K562 (cell line): ENCODE data around the gene OTULINL. TPM values are rescaled to one million over a fixed set of nuclear protein-coding genes. Genes with fewer than 3 reads are reported as not detected.

Source experiments
- ATAC-seq: fragments of 200-7000 bp; cut with Tn5 transposase; 3 replicates; pipeline ENCODE4 v1.9.1; 2020; ENCODE audit warnings: moderate library complexity
- BruUV-seq: library from RNA; stranded (reverse); fragments of 400-500 nt; replicated peaks from 2 replicates; lab custom pipeline; 2021; lab: Mats Ljungman, UMichigan
- CTCF ChIA-PET: fragments of 300-600 bp; formaldehyde crosslinking; extraction: SDS; loops from one replicate; lab custom pipeline; 2021; ENCODE audit warnings: low intra/inter-chr PET ratio; lab: Yijun Ruan, JAX
- POLR2A ChIA-PET: fragments of 300-600, 350-650 bp; sonication (Branson Sonifier 250); formaldehyde crosslinking; extraction: SDS; loops from one replicate; lab custom pipeline; 2021; ENCODE audit warnings: antibody characterized with exemption, inconsistent platforms; lab: Yijun Ruan, JAX
- DNase-seq, 4 experiments: peaks; one replicate each; pipeline versions ENCODE4 v3.0.0 to v3.0.0-alpha.2; 2011 to 2018; ENCODE audit warnings: low spot score in 3 of 4, mixed read lengths in 3 of 4; ENCODE audit errors: extremely low read depth in 1 of 4
- FAIRE-seq: peaks from 2 replicates; lab custom pipeline; 2011; peaks lifted over from hg19 to GRCh38; lab: Jason Lieb, UNC
- H2AFZ ChIP-seq: 2 replicates; pipeline ENCODE4 v1.6.0; 2011; ENCODE audit warnings: low read depth, low read length, control low read depth, inconsistent platforms
- H3K27ac ChIP-seq: fragments of 200-600 bp; 3 replicates; pipeline ENCODE4 v1.8.0; 2011; ENCODE audit warnings: low read depth, mild to moderate bottlenecking, control low read depth, inconsistent platforms, low read length, moderate library complexity, mixed read lengths; ENCODE audit errors: extremely low read depth
- H3K27me3 ChIP-seq, 2 experiments: fragments of 300-600 bp in 1 of 2; 2 replicates in 1 of 2; 3 replicates in 1 of 2; pipeline versions ENCODE4 v1.6.0 to v1.8.0; 2011; ENCODE audit warnings: inconsistent platforms in 2 of 2, low read length in 2 of 2, mild to moderate bottlenecking in 1 of 2, mixed read lengths in 1 of 2, moderate library complexity in 1 of 2; ENCODE audit not compliant: control insufficient read depth in 2 of 2, insufficient read depth in 2 of 2
- H3K36me3 ChIP-seq: fragments of 300-600 bp; 3 replicates; pipeline ENCODE4 v1.8.0; 2011; ENCODE audit warnings: mild to moderate bottlenecking, low read length, inconsistent platforms; ENCODE audit not compliant: control insufficient read depth, insufficient read depth
- H3K4me1 ChIP-seq, 2 experiments: fragments of 200-600 bp in 1 of 2; replicated peaks in 1 of 2; 2 replicates in 1 of 2; 3 replicates in 1 of 2; pipeline versions ENCODE4 v1.5.1 to v1.8.0; 2011; ENCODE audit warnings: inconsistent platforms in 2 of 2, low read length in 2 of 2, mild to moderate bottlenecking in 1 of 2, mixed read lengths in 1 of 2, moderate library complexity in 1 of 2; ENCODE audit not compliant: control insufficient read depth in 2 of 2, insufficient read depth in 2 of 2
- H3K4me2 ChIP-seq: 2 replicates; pipeline ENCODE4 v1.6.1; 2011; ENCODE audit warnings: low read length, control low read depth, inconsistent platforms, mixed read lengths; ENCODE audit not compliant: insufficient read depth
- H3K4me3 ChIP-seq: fragments of 200-600 bp; sonication (generic), shearing (Covaris generic); 2 replicates; pipeline ENCODE4 v1.5.1; 2016; ENCODE audit warnings: control low read depth, inconsistent platforms
- H3K79me2 ChIP-seq: fragments of 200-600 bp; 3 replicates; pipeline ENCODE4 v1.8.0; 2011; ENCODE audit warnings: low read length, inconsistent platforms; ENCODE audit not compliant: control insufficient read depth, insufficient read depth
- H3K9ac ChIP-seq, 2 experiments: 2 replicates each; pipeline versions ENCODE4 v1.6.0 to v1.6.1; 2011; ENCODE audit warnings: low read depth in 2 of 2, low read length in 2 of 2, control low read depth in 1 of 2, inconsistent platforms in 1 of 2, mild to moderate bottlenecking in 1 of 2, mixed read lengths in 1 of 2; ENCODE audit not compliant: insufficient read depth in 1 of 2
- H3K9me1 ChIP-seq: one replicate; pipeline ENCODE4 v1.6.0; 2011; ENCODE audit warnings: inconsistent platforms, mild to moderate bottlenecking, low read length, moderate library complexity; ENCODE audit not compliant: control insufficient read depth, insufficient read depth
- H3K9me3 ChIP-seq: replicated peaks from 2 replicates; pipeline ENCODE4 v1.5.1; 2011; ENCODE audit warnings: low read depth, low read length, inconsistent platforms; ENCODE audit not compliant: control insufficient read depth, insufficient read depth
- H4K20me1 ChIP-seq: replicated peaks from 2 replicates; pipeline ENCODE4 v1.6.1; 2011; ENCODE audit warnings: low read length, inconsistent platforms, mixed read lengths; ENCODE audit not compliant: control insufficient read depth, insufficient read depth
- ARNT ChIP-seq, 2 experiments: fragments of 450-650 bp; IDR thresholded peaks; 2 replicates each; pipeline ENCODE4 v1.6.1; 2016; ENCODE audit warnings: mild to moderate bottlenecking in 1 of 2
- BACH1 ChIP-seq: fragments of 200-800 bp; sonication (Bioruptor generic); IDR thresholded peaks from 2 replicates; pipeline ENCODE4 v1.6.1; 2016; ENCODE audit warnings: missing genetic modification characterization, missing compliant biosample characterization
- BRD4 ChIP-seq: fragments of 200-600 bp; sonication (generic); IDR thresholded peaks from 2 replicates; pipeline ENCODE4 v1.6.1; 2017; ENCODE audit warnings: inconsistent platforms
- CTBP1 ChIP-seq: fragments of 450-650 bp; IDR thresholded peaks from 2 replicates; pipeline ENCODE4 v1.6.1; 2016; ENCODE audit warnings: borderline replicate concordance
- HNRNPK ChIP-seq: fragments of 200-400 bp; formaldehyde crosslinking; IDR thresholded peaks from one replicate; pipeline ENCODE4 v1.6.1; 2018; ENCODE audit warnings: mild to moderate bottlenecking, low read depth, low read length; ENCODE audit not compliant: poor library complexity, severe bottlenecking
- KHSRP ChIP-seq: fragments of 450-650 bp; IDR thresholded peaks from 2 replicates; pipeline ENCODE4 v1.6.1; 2017
- NFIC ChIP-seq: fragments of 450-650 bp; IDR thresholded peaks from 2 replicates; pipeline ENCODE4 v1.6.1; 2017; ENCODE audit warnings: mild to moderate bottlenecking, inconsistent platforms
- NFYB ChIP-seq: IDR thresholded peaks from 2 replicates; pipeline ENCODE4 v1.6.1; 2011; ENCODE audit warnings: mild to moderate bottlenecking, moderate library complexity; ENCODE audit not compliant: insufficient read length; ENCODE audit errors: extremely low read depth
- NONO ChIP-seq, 2 experiments: fragments of 200-400 bp in 1 of 2; fragments of 450-650 bp in 1 of 2; formaldehyde crosslinking in 1 of 2; IDR thresholded peaks; 2 replicates each; pipeline ENCODE4 v1.6.1; 2017; ENCODE audit warnings: low read depth in 2 of 2, mild to moderate bottlenecking in 2 of 2, moderate library complexity in 2 of 2, low read length in 1 of 2
- XRCC5 ChIP-seq: fragments of 200-400 bp; formaldehyde crosslinking; IDR thresholded peaks from 2 replicates; pipeline ENCODE4 v1.6.1; 2017; ENCODE audit warnings: low read depth, mild to moderate bottlenecking, low read length
- WGBS: fragments of 100-300 bp; shearing (Covaris generic); methylation state at CpG from one replicate; pipeline ENCODE4 v1.1.6; 2016; ENCODE audit warnings: low coverage, mixed read lengths; ENCODE audit not compliant: insufficient coverage; ENCODE audit errors: missing lambda C conversion rate; 5-methylcytosine and 5-hydroxymethylcytosine counted together
- in situ Hi-C: fragments of 300-500 bp; cut with MboI; formaldehyde crosslinking; loops from 4 replicates; pipeline ENCODE4 v1.15.0; 2018; ENCODE audit warnings: inconsistent platforms, mixed read lengths
- intact Hi-C: fragments of 100-400 bp; cut with micrococcal nuclease; formaldehyde crosslinking; loops from 2 replicates; pipeline ENCODE4 v1.14.2; 2022
- polyA plus RNA-seq, 8 experiments: library from polyadenylated mRNA; depleted of rRNA in 4 of 8; stranded (reverse) in 5 of 8; unstranded in 3 of 8; fragments of >200 nt; fragmentation: Nextera tagmentation in 2 of 8; fragmentation: Illumina TruSeq in 1 of 8; extraction: Ambion mirVana in 2 of 8; extraction: Trizol in 1 of 8; gene quantifications; 2 replicates each; pipeline versions ENCODE4 v1.2.1 to v1.2.3, GENCODE V29; 2011 to 2014; ENCODE audit warnings: inconsistent platforms in 1 of 8, missing spikeins in 1 of 8
- total RNA-seq, 7 experiments: library from RNA; depleted of rRNA in 6 of 7; stranded (reverse); fragments of >200 nt in 6 of 7; fragmentation: Illumina TruSeq in 2 of 7; extraction: Trizol in 2 of 7; gene quantifications; 2 replicates each; pipeline versions ENCODE4 v1.2.1 to v1.2.3, GENCODE V29; 2011 to 2021; ENCODE audit warnings: low replicate concordance in 1 of 7
- TF ChIP-seq, protein P1 (sequence below): fragments of 450-650 bp; IDR thresholded peaks from one replicate; pipeline ENCODE4 v1.6.1; 2018; ENCODE audit warnings: mild to moderate bottlenecking, moderate library complexity; ENCODE audit not compliant: partially characterized antibody
- TF ChIP-seq, protein P2 (sequence below): fragments of 250-450 bp; sonication (Bioruptor Pico); IDR thresholded peaks from 2 replicates; pipeline ENCODE4 v1.4.0; 2020
- TF ChIP-seq, protein P3 (sequence below): conservative IDR thresholded peaks from 2 replicates; pipeline ENCODE4 v1.6.1; 2011; ENCODE audit warnings: low read depth, mild to moderate bottlenecking, low read length; ENCODE audit not compliant: control insufficient read depth
- TF ChIP-seq, protein P4 (sequence below), 2 experiments: IDR thresholded peaks in 1 of 2; conservative IDR thresholded peaks in 1 of 2; 2 replicates each; pipeline ENCODE4 v1.6.1; 2016; ENCODE audit warnings: low read depth in 2 of 2, mild to moderate bottlenecking in 1 of 2, missing compliant biosample characterization in 1 of 2, missing genetic modification characterization in 1 of 2, moderate library complexity in 1 of 2
- TF ChIP-seq, protein P5 (sequence below): IDR thresholded peaks from 3 replicates; pipeline ENCODE4 v1.6.1; 2011; ENCODE audit warnings: borderline replicate concordance, mild to moderate bottlenecking; ENCODE audit not compliant: insufficient read length, insufficient read depth

The OTULINL gene
- total and polyA plus RNA-seq, 9 of the 15 experiments (the other 6 are each of a cell fraction or from before 2014, with no cell fraction given): 0.13 to 0.18 TPM; not detected in 7

DNA sequence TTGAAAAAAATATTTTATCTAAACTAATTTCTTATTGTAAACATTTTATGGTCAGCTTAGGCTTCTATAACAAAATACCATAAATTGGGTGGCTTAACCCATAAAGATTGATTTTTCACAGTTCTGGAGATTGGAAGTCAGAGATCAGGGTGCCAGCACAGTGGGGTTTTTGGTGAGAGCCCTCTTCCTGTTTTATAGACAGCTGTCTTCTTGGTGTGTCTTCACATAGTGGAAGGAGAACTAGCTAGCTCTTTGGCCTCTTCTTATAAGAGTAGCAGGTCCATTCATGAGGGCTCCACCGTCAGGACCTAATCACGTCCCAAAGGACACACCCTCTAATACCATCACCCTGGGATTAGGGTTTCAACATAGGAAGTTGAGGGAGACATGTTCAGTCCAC lies 26.6 kb downstream of the OTULINL start:
- ATAC-seq (no peak), FAIRE-seq (no peak), DNase-seq (no peak)
- no peaks in the 10 kb centered on the region for H3K79me2 ChIP-seq
- CTCF ChIA-PET: no interaction called here
- H3K9me3 ChIP-seq: no peaks in the 10 kb centered on the region
- no peaks in the 10 kb centered on the region for H3K36me3 ChIP-seq
- H3K9me1 ChIP-seq: no peaks in the 10 kb centered on the region
- intact Hi-C loops: no loop called here
- H4K20me1 ChIP-seq: no peaks in the 10 kb centered on the region
- POLR2A ChIA-PET: no interaction called here
- WGBS: 0% methylated on average over 2 of the region's 2 CpGs
- H3K4me2 ChIP-seq: no peak overlapping the region
- no TSS peak for BruUV-seq
- H3K9ac ChIP-seq: no peak overlapping the region
- 0 out of 5 replicates have a peak, but pooled peaks cover 0 to 3% of the 10 kb centered on the region in 2 experiments for H3K4me1 ChIP-seq
- H3K27ac ChIP-seq: no peak overlapping the region
- H3K27me3 ChIP-seq: peaks cover 2 to 13% of the 10 kb centered on the region in 2 experiments
- no peak overlapping the region for H2AFZ ChIP-seq
- no peak overlapping the region for H3K4me3 ChIP-seq
- in situ Hi-C loops: no loop called here
- TF ChIP-seq NFIC (no peak), XRCC5 (no peak), HNRNPK (no peak), NONO (IDR thresholded peaks at IDR 0.05; ENCODE audit: low read depth in 2 of 2, low read length in 1 of 2) (no peak), CTBP1 (no peak), BACH1 (no peak), KHSRP (no peak), BRD4 (no peak), ARNT (IDR thresholded peaks at IDR 0.05) (no peak), NFYB (no peak)
- TF ChIP-seq, protein P1, sequence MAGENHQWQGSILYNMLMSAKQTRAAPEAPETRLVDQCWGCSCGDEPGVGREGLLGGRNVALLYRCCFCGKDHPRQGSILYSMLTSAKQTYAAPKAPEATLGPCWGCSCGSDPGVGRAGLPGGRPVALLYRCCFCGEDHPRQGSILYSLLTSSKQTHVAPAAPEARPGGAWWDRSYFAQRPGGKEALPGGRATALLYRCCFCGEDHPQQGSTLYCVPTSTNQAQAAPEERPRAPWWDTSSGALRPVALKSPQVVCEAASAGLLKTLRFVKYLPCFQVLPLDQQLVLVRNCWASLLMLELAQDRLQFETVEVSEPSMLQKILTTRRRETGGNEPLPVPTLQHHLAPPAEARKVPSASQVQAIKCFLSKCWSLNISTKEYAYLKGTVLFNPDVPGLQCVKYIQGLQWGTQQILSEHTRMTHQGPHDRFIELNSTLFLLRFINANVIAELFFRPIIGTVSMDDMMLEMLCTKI: no peak
- TF ChIP-seq, protein P2, sequence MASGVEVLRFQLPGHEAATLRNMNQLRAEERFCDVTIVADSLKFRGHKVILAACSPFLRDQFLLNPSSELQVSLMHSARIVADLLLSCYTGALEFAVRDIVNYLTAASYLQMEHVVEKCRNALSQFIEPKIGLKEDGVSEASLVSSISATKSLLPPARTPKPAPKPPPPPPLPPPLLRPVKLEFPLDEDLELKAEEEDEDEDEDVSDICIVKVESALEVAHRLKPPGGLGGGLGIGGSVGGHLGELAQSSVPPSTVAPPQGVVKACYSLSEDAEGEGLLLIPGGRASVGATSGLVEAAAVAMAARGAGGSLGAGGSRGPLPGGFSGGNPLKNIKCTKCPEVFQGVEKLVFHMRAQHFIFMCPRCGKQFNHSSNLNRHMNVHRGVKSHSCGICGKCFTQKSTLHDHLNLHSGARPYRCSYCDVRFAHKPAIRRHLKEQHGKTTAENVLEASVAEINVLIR (CRISPR knock-in tag): no peak
- TF ChIP-seq, protein P3, sequence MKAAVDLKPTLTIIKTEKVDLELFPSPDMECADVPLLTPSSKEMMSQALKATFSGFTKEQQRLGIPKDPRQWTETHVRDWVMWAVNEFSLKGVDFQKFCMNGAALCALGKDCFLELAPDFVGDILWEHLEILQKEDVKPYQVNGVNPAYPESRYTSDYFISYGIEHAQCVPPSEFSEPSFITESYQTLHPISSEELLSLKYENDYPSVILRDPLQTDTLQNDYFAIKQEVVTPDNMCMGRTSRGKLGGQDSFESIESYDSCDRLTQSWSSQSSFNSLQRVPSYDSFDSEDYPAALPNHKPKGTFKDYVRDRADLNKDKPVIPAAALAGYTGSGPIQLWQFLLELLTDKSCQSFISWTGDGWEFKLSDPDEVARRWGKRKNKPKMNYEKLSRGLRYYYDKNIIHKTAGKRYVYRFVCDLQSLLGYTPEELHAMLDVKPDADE: no peak
- TF ChIP-seq, protein P4, sequence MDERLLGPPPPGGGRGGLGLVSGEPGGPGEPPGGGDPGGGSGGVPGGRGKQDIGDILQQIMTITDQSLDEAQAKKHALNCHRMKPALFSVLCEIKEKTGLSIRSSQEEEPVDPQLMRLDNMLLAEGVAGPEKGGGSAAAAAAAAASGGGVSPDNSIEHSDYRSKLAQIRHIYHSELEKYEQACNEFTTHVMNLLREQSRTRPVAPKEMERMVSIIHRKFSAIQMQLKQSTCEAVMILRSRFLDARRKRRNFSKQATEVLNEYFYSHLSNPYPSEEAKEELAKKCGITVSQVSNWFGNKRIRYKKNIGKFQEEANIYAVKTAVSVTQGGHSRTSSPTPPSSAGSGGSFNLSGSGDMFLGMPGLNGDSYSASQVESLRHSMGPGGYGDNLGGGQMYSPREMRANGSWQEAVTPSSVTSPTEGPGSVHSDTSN (CRISPR knock-in tag; IDR thresholded peaks at IDR 0.05; ENCODE audit: low read depth): no peak
- TF ChIP-seq, protein P4 (tag; conservative IDR thresholded peaks at IDR 0.05; ENCODE audit: low read depth): no peak
- TF ChIP-seq, protein P5, sequence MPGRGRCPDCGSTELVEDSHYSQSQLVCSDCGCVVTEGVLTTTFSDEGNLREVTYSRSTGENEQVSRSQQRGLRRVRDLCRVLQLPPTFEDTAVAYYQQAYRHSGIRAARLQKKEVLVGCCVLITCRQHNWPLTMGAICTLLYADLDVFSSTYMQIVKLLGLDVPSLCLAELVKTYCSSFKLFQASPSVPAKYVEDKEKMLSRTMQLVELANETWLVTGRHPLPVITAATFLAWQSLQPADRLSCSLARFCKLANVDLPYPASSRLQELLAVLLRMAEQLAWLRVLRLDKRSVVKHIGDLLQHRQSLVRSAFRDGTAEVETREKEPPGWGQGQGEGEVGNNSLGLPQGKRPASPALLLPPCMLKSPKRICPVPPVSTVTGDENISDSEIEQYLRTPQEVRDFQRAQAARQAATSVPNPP: no peak
